DMS 273 treated with DMSO at 0.1 percent for 48 hours (cell line): ENCODE results near the gene RFTN1.
"Not testable (repeated sequence)": the region's sequence is repeated elsewhere in the genome, so short reads cannot be mapped to it uniquely, and the experiment has no call there.

Experiments
- DNase-seq: peaks from one replicate; lab custom pipeline; 2025; lab: John Stamatoyannopoulos, UW

The RFTN1 gene

GRCh38 chr3:16506884-16507577, 6.5 kb downstream of the RFTN1 start:
- no peak for DNase-seq

GRCh38 chr3:16506451-16506850, 7.0 kb downstream of the RFTN1 start:
- no peak for DNase-seq

GRCh38 chr3:16504692-16505091, 8.8 kb downstream of the RFTN1 start:
- DNase-seq, result no peak

- no peak for DNase-seq
Observed at GRCh38 chr3:16504242-16504641, 9.3 kb downstream of the RFTN1 start.

DNA sequence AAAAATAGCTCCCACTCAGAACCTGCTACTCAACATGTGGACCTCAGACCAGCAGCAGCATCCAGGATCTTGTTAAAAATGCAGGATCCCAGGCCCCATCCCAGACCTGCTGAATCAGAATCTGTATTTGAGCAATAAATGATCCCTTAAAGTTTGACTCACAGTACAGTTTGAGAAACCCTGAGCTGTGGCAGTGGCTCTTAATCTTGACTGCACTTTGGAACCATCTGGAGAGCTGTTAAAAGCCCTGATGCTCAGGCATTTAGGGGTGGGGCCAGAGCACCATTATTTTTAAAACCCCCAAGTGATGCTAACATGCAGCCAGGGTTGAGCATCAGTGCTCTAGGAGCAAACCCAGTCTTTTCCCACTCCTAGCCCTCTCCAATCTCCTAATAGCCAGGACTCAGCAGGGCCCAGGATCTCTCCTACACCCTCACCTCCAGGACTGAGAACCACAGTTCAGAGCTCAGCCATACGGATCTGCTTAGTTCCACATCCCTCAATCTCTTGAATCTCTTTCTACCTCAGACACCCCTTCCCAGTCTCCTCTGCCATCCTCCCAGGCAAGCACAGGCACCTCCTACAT, 10.2 kb downstream of the RFTN1 start:
- no peak for DNase-seq

DNA sequence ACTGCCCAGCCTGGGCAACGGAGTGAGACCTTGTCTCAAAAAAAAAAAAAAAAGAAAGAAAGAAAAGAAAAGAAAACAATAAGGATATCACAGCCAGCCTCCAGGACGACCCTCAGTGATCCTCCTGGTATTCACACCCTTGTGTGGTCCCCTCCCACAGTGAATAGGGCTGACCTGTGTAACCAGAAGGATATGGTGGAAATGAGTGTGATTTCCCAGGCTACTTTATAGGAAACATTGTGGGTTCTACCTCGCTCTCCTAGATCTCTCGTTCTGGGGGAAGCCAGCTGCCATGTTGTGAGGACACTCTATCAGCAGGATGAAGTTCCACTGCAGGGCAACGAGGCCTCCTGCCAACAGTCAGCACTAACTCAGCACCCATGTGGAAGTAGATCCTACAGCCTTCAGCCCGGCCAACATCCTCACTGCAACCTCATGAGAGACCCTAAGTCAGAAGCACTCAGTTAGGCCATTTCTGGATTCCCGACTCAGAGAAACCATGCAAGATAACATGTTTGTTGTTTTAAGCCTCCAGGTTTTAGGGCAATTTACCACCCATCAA, 11.1 kb downstream of the RFTN1 start:
- DNase-seq, result no peak

GRCh38 chr3:16501376-16501775, 12.1 kb downstream of the RFTN1 start:
- no peak for DNase-seq

GRCh38 chr3:16500911-16501310, 12.6 kb downstream of the RFTN1 start:
- no peak for DNase-seq

DNA sequence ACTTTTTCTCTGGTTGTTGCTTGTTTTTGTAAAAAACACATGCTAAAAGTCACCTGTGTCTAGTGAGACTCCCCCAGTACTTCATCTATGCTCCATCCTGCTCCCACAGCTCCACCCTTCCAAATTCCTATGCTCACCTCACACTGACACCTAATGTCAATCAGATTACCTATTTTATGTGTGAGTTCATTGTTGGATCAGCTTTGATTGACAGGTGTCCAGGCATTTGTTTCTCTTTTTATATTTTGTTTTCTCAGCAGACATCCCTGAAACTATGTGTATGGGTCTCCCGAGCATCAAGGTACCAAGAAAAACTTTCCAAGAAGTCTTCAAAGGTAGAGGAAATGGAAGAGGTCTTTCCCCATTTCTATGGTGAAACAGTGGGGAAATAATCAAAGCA, 13.4 kb downstream of the RFTN1 start:
- DNase-seq, result no peak

- no peak for DNase-seq
Observed at GRCh38 chr3:16499351-16499750, 14.1 kb downstream of the RFTN1 start.

GRCh38 chr3:16498130-16498890, 15.2 kb downstream of the RFTN1 start:
- DNase-seq, result no peak

DNA sequence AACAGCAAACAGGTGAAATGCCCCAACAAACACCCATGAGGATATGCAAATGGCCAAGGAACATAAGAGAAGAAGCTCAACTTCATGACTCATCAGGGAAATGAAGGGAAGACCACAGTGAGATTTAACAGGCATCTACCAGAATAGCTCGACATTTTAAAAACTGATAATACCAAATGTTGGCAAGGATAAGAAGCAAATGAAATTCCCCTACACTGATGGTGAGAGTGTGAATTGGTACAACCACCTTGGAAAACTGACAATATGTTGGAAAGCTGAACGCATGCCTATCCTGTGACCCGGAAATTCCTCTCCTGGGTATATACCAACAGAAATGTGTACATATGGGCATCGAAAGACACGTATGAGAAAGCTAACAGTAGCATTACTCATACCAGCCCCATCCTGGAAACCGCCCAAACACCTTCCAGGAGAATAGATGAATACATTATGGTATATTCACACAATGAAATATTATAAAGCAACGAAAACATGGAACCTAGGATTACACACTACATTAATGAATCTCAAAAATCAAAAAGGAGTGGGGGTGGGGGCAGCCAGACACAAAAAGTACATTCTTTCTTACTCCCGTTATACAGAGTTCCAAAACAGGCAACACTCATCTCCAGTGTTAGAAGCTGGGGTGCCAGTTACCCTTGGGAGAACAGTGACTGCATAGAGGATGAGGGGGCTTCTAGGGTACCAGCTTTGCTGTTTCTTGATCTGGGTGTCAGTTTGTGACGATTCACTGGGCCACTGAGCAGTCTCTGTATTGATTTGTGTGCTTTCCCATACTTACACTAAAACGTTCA, 16.9 kb downstream of the RFTN1 start:
- no peak for DNase-seq

DNA sequence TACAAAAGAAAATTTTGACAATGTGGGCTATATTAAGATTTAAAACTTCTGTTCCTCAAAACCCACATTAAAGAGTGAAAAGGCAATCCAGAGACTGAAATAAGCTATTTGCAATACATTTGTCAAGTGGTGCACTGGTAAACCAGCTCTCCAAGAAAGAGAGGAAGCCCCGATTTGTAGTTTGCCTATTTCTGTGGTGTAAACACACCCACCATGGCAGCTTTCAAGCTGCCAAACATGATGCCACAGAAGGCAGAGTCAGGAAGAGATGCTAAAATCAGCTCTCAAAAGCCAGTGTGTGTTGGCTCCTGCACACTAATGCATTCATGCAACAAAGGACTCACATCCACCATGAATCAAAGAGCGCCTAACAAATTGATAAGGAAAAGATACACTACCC, 17.5 kb downstream of the RFTN1 start:
- DNase-seq, result no peak

- no peak for DNase-seq
Observed at GRCh38 chr3:16494814-16495431, 18.6 kb downstream of the RFTN1 start.

- no peak for DNase-seq
Observed at GRCh38 chr3:16494094-16494493, 19.4 kb downstream of the RFTN1 start.

DNA sequence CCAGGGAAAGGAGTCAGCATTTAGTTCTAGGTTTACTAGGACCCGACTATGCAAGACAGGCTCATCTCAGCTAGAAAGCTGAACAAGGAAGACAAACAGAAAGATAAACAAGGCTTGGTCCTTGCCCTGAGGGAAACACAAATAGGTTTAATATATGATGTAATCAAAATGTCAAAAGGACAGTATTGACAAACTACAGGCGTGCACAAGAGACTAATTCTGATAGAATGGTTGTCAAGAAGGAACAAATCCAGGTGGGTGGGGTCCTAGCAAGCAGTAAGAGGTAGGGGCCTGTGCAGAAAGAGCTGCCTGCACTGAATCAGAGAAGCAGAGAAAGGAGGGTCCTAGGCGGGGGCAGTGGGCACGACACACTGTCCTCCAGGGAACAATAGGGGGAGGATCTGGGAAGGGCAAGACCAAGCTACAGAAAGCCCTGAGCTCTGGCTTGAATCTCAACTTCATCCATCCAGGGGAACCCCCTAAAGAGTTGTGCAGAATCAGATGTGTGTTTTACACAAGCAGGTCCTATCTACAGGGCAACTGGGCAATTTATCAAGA, 23.4 kb downstream of the RFTN1 start:
- no peak for DNase-seq

DNA sequence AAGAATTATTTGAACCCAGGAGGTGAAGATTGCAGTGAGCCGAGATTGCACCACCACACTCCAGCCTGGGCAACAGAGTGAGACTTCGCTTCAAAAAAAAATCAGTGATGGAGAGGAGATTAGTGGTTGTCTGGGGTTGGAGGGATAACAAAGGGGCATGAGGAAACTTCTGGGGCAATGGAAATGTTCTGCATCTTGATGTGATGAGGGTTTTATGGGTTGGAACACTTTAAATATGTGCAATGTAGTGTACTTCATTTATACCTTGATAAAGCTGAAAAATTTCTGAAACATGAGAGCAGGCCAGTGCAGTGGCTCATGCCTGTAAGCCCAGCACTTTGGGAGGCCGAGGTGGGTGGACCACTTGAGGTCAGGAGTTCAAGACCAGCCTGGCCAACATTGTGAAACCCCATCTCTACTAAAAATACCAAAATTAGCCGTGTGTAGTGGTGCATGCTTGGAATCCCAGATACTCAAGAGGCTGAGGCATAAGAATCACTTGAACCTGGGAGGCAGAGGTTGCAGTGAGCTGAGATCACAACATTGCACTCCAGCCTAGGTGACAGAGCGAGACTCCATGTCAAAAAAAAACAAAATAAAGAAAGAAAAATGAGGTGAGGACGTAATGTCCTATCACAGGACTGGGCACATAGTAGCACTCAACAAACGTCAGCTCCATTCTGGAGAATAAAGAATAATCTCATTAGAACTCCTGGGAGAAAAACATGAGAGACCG, 24.0 kb downstream of the RFTN1 start:
- DNase-seq, result not testable (repeated sequence)

- no peak for DNase-seq
Observed at GRCh38 chr3:16488637-16489036, 24.9 kb downstream of the RFTN1 start.

- no peak for DNase-seq
Observed at GRCh38 chr3:16487511-16488175, 25.9 kb downstream of the RFTN1 start.

DNA sequence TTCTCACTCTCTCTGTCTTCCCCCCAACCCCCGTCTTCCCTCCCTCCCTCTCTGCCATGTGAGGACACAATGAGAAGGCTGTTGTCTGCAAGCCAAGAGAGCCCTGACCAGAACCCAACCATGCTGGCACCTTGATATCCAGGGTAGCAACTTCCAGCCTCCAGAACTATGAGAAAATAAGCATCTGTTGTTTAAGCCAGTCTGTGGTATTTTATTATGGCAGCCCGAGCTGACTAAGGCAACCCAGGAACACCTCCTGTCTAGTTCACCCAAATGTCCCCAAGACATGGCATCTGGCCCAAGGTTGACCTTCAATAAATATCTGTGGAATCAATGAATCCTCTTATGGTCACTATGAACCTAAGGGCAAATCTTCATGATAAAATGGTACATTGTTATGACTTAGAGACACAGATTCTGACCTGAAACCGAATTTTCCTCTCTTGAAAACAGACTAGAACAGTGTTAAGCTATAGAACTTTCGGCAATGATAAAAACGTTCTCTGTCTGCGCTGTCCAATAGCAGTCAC, 26.5 kb downstream of the RFTN1 start:
- DNase-seq, result no peak
